HG02623 (cell line): Measurements from ENCODE around the gene TCN2.
A peak's percentile ranks its signal among the peaks of the same experiment; 100 is the strongest.
"Not testable (repeated sequence)": the region's sequence is repeated elsewhere in the genome, so short reads cannot be mapped to it uniquely, and the experiment has no call there.

Experiments used
- ATAC-seq: cut with Tn5 transposase; IDR thresholded peaks from one replicate; pipeline ENCODE4 v1.9.1; 2021; ENCODE audit warnings: moderate library complexity; ENCODE audit not compliant: unreplicated experiment

TCN2 gene

DNA sequence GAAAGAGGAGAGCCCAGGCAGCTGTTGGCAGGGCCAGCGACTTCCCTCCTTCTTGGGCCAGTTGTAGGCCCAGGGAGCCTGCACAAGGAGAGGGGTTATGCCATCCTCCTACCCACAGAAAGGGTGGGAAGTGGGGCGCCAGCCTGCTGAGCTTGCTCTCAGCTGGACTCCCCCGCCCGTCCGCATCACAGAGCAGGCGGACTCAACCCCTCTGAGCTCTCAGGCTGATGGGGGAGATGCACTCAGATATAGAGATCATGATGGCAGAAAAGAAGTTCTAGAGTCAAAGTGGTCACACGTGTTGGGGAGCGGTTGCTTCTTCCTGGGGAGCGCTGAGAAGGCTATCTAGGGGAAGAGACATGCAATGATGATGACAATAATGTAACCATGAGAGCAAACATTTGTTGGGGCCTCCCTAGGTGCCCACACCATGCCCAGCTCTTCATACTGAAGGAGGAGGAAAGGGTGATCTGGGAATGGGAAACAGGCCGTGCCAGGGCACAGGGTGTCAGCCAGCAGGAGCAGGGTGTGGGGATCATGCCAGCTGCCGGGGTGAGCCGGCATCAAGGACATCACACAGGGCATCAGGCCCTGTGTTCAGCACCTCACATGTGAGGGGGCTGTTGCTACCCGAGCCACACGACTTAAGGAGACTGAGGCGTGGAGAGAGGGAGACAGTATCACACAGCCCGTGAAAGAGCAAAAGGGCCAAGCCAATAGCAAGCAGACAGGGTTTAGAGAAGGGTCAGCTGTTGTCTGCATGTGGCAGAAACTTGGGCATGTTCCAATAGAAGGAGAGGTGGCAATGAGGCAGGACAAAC is 36.3 kb downstream of the TCN2 start:
- no peak for ATAC-seq

DNA sequence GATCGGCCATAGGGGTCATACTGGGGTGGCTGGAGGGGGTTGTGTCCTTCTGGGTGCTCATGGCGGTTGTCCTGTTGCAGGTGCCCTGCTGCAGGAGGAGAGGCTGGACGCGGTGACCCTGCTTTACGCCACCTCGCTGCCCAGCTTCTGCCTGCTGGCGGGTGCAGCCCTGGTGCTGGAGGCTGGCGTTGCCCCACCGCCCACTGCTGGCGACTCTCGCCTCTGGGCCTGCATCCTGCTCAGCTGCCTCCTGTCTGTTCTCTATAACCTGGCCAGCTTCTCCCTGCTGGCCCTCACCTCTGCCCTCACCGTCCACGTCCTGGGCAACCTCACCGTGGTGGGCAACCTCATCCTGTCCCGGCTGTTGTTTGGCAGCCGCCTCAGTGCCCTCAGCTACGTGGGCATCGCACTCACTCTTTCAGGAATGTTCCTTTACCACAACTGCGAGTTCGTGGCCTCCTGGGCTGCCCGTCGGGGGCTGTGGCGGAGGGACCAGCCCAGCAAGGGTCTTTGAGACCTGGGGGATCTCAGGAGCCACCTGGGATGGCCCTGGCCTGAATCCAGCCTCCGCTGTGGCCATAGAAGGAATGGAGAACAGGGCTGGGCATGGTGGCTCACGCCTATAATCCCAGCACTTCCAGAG is 39.7 kb downstream of the TCN2 start:
- no peak for ATAC-seq

DNA sequence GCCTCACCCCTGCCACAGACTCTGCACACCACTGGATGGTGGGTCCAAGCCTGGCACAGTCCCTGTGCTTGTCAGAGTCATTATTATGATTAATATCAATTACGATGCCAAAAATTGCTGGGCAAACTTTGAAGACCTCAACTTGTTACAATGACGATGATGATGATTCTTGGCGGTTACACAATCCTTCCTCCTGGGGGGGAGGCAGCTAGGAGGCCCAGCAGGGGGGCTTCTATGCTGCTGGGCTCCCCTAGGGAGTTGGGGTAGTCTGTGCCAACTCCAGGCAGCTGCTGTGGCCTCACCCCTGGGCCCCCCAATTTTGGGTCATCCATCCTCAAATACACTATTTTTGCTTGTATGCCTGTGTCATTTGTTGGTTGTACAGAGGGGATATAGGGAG is 40.6 kb downstream of the TCN2 start:
- ATAC-seq: no peak

DNA sequence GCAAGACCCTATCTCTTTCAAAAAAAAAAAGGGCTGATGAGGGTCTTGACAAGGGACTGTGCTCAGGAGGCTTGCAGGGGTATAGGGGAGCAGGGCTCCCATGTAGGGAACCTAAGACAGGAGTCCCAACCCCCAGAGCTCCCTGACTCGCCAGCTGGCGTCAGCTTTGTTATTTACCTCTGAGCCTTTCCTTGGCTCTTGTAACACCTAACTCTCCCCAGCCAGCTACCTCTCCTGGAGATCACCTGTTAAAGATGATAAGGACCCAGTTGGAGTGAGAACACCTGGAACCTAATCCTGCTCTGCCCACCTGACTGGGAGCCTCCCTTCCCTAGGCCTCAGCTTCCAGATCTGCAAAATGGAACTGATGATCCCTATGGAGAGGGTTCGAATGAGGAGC is 41.9 kb downstream of the TCN2 start:
- ATAC-seq: no peak

DNA sequence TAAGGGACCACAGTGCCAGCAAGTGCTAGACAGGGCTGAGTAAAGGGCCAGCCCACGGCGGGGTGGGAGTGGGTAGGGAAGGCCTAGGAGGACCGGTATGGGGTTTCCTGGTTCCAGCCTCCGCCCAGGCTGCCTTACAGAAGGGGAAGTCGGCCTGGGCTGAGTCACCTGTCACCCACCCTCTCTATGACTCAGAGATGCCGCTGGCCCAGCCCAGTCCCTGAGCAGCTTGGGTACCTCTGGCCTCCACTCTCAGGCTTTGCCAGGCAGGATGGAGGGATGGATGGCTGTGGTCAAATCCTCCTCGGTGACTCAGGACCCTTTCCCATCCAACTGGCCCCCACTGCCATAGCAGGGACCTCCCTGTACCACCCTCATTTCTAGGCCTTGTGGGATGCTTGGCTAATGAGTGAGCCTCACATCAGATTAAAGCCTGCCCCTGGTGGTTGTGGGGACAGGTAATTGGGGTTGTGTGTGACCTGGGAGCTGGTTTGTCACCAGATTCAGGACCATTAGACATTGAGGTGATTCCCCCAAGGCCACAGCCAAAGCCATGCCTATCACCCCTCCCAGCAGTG is 42.5 kb downstream of the TCN2 start:
- peak; percentile 47 for ATAC-seq

DNA sequence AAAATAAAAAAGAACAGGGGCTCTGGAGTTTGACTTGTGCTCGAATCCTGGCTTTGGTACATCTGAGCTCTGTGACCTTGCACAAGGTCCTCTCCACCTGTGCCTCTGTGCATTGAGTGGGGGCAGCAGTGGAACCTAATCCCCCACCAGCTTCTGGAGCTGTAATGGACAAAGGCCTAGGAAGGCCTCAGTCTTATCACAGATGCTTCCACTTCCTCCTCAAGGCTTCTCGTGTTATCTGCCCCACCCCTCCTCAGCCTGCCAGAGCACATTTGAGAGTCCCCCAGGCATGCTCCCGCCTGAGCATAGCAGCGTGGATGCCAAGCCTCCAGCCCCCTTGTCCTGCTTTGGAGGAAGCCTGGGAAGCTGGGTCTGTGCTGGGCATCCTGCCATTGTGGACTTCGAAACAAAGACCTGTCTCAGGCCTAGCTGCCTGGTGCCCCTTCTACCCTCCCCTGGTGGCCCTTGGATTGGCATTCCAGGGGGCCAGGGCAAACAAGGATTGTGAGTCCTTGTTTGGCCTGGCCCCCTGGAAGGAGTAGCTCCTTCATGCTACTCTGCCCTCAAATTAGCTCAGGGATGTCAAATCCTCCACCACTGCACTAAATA is 43.6 kb downstream of the TCN2 start:
- ATAC-seq: no peak

DNA sequence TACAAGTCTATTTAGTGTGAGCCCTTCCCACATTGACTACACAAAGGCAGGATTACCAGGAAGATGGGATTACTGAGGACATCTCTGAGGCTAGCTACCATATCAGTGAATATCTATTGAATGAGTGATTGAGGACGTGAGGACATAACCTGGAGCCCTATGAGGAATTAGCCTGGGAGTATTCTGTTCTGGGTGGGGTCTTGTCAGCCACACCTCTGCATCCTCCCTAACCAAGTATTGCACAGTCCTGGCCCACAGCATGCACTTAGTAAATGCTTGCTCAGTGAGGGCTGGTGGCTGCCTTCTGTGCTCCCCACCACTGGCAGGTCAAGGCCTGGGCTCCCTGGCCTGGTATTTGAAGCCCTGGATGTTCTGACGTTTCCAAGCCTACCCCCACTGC is 45.9 kb downstream of the TCN2 start:
- ATAC-seq: no peak

DNA sequence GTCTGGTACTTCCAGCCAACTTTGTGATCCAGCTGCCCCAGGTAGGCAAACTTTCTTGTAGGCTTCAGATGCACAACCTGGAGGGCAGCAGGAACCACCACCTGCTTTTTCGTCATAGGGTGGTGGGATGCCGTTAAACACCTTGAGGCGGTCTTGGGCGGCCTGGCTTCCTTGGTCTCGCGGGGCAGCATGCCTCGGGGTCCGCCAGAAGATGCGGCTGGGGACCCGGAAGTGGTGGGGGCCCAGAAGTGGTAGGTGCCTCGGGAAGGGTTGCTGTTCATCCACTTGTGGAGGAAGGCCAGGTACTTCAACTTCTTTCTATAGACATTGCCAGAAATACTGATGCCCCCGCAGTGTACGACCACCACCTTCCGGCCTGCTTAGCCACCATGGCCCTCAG is 47.4 kb downstream of the TCN2 start:
- ATAC-seq: no peak

DNA sequence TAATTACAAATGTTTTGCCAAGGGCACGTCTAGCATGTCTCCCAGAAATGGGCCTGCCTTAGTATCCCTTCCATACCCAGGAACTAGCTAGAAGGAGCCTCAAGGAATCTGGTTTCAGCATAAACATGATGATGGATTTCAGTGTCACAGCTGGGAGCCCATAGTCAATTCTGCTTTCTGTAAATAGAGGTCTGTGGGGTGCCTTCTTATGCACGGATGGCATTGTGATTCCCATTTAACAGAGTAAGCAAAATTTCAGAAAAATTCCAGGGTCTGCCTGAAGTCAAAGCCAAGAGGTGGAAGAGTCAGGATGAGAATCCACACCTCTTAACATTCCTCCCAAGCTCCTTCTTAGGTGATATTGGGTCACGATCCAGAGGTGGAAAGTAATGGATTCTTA is 48.6 kb downstream of the TCN2 start:
- no peak for ATAC-seq

DNA sequence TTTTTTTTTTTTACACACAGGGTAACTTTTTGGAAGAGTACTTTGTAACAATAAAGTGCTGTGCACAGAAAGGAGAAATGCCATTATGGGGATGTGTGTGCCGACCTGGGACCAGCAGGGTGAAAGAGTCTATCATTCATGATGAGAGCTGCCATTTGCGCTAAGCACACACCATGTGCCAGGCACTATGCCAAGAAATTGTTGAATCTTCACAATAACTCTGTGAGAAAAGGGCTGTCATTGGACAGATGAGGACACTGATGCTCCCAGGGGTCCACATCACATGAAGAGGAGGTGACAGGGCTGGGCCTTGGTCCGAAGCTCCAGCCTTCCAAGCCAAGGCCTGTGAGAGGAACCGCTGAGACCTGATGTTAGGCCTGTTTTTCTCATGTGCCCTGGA is 55.1 kb downstream of the TCN2 start:
- ATAC-seq: no peak

DNA sequence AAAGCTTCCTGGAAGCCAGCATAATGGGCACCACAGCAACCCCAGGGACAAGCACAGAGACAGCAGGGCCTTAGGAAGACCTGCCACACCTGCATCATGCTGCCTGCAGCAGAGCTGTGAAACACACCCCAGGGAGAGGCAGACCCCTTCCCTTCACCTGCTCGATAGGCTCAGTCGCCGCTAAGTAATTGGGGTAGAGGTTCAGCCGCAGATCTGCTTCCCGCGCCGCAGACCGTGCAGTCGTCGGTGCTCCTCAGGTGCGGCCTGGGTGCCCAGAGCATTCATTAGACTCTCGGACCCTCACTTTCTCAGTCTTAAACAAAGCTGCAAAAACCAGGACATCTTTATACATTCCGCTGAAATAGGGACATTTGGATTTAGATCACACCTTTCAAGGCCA is 57.8 kb downstream of the TCN2 start:
- no peak for ATAC-seq

DNA sequence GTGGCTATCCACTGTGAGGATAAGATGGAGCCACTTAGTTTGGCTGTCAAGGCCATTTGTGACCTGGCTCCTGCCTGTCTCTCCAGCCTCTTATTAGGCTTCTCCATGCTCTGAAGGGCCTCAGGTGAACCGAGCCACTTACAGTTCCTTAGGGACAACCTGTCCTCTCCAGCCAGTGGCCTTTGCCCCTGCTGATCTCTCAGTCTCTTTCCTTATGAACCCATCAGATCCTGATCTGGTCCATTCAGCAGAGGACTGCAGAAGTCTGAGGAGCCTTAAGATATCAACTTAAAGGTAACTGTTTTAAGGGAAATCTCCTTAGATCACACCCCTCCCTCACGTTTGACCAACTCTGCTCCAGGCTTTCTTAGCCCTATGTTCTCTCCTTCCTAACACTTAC is 58.3 kb downstream of the TCN2 start:
- no peak for ATAC-seq

DNA sequence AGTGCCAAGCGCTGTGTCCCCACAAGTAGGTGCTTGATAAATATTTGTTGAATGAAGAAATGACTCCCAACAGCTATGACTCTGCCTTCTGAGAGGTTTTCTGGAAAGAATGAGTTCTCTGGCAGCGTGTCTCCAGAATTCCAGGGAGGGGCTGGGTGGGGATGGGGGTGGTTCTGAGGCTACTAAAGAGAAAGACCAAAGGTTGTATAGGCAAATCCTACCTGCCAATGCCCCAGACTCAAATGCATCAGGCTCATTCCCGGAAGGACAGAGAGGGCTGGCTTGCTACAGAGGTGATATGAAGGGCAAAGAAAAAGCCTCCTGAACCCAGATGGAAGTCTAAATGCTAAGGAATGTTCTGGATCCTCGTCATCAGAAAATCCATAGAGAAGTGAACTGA is 58.8 kb downstream of the TCN2 start:
- ATAC-seq: no peak

DNA sequence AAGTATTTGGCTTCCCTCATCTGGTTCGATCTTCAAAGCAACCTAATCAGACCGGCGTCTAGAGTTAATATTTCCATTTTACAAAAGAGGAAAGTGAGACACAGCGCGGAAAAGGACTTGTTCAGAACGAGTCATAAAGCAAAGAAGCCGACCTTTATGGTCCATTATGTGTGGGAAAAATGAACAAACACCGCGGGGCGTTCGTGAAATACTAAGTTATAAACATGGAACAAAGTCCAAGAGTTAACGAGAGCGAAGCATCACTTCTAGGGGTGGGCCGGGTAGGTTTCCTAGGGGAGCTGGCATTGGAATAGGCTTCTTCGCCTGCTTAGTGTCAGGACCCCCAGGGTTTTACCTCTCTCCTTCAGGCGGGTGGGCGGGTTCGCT is 60.1 kb downstream of the TCN2 start:
- ATAC-seq: no peak

DNA sequence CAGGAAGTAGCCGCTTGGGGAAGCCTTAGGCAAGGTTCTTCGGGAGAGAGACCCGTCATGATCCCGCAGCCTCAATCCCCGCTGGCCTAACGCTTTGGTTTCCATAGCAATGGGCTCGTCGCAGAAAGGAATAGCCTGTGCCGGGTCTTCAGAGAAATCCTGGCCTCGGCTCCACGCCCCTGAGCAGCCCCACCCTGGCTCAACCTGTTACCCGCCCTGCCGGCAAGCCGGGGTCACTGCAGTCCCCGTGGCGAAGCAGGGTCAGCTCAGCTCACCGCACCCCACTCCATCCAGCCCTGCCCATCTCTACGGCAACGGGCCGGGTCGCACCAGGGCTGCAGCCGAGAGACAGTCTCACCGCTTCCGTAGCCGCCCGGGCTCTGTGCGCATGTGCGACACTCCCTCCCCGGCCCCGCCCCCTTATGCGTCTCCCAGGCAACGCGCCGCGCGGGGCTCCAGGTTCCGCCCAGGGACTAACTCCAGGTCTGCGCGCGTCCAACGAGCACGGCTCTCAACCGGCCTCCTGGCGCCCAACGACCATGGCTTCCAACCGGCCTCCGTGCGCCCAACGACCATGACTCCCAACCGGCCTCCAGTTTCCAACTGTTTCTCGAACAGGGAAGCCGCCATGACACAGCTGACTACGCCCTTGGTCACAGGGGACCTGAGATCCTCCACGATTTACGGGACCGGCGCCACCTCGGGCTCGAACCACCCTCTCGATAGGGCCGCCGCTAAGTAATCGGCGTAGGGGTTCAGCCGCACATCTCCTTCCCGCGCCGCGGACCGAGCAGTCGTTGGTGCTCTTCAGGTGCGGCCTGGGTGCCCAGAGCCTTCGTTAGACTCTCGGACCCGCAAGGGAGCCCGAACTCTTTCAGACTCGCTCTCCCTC is 60.8 kb downstream of the TCN2 start, which contains the start of gene DUSP18:
DUSP18 (minus strand) TSS at position 382 of the 892 bp plus-strand sequence. CDS start 3,872 bp downstream, outside the sequence.
- ATAC-seq: peak; percentile 73

DNA sequence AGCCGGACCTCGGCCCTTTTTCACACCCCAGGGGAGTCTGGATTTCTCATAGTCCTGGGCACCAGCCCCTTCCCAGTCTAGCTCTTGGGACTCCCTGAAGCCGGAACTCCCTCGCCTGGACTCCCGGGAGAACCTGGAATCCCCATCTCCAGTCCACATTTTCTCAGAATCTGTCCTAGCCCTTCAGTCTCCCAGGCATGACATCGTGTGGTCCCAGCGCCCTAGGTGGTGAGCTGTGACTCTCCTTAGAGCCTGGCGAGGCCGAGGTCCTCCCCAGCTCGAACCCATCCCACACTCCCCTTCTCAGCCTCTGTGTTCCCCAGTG is 61.4 kb downstream of the TCN2 start:
- ATAC-seq: no peak

DNA sequence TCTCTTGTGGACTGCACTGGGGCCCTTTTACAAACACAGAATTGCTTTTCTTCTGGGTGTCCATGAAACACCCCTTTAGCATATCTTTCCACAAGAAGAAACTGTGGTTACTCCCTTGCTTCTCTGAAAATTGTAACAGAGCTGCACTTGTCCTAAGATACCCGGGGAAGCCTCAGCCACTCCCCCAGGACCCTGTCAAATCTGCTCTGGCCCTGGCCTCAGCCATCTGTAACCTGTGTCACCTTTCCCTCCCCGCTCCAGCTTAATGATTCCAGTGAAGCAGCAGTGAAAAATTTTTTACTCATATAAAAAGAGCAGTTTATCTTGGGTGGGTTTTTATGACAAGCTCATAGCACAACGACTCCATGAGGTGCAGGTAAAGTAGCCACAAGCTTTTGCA is 64.1 kb downstream of the TCN2 start:
- no peak for ATAC-seq

DNA sequence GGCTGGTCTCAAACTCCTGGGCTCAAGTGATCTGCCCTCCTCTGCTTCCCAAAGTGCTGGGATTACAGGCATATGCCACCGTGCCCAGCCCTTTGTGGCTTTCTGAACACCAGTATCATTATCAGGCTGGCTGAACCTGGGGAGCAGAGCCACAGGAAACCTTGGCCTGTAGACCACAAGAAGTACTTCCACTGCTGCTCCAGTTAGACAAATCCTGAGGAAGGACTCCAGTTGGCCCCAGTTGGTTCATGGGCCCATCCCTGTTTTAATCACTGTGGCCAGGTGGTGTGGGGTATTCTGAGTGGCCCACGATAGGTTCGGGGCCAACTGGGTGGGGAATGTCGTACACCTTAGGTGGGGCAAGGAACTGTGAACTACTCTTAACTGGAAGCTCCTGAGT is 66.2 kb downstream of the TCN2 start:
- ATAC-seq: no peak

DNA sequence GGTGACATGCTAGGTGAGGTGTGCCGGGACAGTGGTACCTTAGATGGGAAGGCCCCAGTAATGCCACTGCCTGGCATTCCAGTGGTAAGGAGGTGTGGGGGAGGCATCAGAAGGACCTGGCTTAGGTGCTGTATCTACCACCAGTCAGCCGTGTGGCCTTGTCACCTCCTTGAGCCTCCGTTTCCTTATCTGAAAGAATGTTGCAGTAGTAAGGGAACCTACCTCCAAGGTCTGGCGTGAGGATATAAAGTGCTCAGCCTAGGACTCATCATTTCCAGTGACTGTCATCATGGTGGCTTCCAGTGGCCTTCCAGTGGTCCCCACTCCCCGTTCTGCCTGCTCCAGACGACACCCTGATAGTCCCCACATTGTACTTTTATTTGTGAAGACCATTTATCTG is 67.5 kb downstream of the TCN2 start:
- ATAC-seq: no peak

DNA sequence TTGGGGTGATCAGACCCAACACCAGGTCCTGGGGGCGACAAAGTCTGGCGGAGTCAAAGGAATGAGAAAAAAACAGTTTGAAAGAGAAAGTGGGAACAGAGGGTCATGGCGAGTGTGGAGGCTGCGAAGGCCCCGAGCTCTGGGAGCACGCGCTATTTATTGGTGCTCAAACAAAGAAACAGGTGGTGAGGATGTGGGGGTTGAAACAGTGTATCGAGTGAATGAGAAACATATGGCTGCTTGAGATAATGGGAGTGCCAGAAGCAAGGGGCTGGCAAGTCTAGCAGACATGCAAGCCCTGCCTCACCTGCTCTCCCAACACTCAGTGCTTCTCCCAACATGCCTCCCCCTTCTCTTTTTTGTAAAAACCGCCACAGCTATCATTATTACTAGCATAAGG is 68.5 kb downstream of the TCN2 start:
- ATAC-seq: no peak

DNA sequence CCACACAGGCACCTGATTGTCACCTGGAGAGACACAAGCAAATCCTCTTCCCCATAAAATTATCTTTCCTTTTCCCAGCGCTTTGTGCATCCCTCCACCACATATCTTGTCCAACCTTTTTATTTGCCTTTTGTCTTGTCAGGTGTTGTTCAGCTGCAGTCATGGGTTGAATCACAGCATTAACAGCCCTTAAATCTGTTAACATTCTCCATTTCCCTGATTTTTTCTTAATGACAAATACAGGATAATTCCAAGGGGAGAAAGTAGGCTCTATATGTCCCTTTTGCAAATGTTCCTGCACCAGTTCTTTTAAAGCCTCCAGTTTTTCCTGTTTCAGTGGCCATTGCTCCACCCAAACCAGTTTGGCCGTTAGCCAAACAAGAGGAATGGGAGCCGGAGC is 69.6 kb downstream of the TCN2 start:
- not testable (repeated sequence) for ATAC-seq
